Measurements from ENCODE around the gene KRT78. TPM values are rescaled to one million over a fixed set of nuclear protein-coding genes. Genes with fewer than 3 reads are reported as not detected.

The KRT78 gene
- total RNA-seq, 2 experiments from 2014 or later: not detected

DNA sequence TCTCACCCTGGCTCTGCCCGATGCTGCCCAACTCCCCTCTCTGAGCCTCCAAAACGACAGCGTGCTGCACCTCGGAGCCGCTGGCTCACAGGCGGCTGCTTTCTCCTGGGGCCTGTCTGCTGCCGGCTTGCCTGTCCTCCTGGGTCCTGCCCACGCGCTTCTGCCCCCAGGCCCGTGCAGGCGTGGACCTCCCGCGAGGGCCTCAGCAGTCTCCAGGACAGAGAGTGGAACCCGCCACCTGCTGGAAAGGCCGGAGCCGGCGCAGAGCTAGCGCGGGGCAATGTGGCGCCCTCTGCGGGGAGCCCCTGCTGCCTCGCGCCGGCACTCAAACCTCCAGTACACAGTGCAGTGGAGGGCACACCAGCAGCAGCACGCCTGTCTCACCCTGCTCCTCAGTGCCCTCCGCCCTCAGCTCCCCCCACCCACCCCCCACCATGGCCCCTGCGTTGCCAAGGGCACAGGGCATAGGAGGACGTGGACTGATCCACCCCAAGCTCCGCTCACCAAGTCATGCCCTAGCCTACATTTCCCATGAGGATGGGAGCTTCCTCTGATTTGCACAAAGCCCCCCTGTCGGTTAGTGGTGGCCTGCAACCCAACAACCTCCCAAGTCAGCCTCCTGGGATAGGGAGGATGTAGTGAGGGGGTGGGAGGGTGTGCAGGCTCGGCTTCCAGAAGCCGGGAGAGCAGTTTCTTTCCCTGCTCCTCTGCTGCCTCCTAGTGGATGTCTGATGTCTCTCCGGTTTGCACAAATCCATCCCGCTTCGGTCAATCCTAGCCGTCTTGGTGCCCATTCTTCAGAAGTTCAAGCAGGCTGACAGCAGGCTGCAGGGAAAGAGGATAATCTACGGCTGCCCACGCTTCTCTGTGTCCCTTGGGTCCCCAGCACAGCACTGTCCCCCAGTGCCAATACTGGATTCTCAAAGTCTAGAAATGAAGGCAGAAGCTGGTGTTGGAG, 30.9 kb upstream of the KRT78 start:
- peak; percentile 70 for DNase-seq (ENCODE audit: low spot score)
- ChIA-PET CTCF (ENCODE audit: unreplicated experiment) (interaction anchor here (0.6 to 1.9 kb wide), 5 partner anchors 9 to 493 kb away, joined by 3 to 11 read pairs (median 6); no protein-coding TSS in a partner anchor), POLR2A (interaction anchor here (0.6 kb wide), 1 partner anchor 216 kb away, joined by 4 read pairs; no protein-coding TSS in a partner anchor)
- H3K79me2 ChIP-seq (ENCODE audit: insufficient read depth, low read depth, low read length): no peaks in the 10 kb centered on the region
- H3K4me1 ChIP-seq (ENCODE audit: insufficient read depth, low read length, poor library complexity, severe bottlenecking): peaks cover 3% of the 10 kb centered on the region
- H3K36me3 ChIP-seq (ENCODE audit: insufficient read depth, low read length): no peaks in the 10 kb centered on the region
- H2AFZ ChIP-seq (ENCODE audit: low read length): no peak overlapping the region
- H3K4me2 ChIP-seq (ENCODE audit: low read length): peak overlapping the region; percentile 31; the same call in 1 of the 2 replicates
- intact Hi-C loops (cut with micrococcal nuclease; ENCODE audit: unreplicated experiment): loop anchor here (1.0 to 5.0 kb wide), 2 partner anchors 187 to 507 kb away; no protein-coding TSS in a partner anchor
- TF ChIP-seq CTCF (conservative IDR thresholded peaks at IDR 0.05; ENCODE audit: low read length) (peak; percentile 85), EZH2phosphoT487 (IDR thresholded peaks at IDR 0.05; ENCODE audit: borderline replicate concordance, low read depth, low read length) (no peak)
- H3K4me3 ChIP-seq (ENCODE audit: low read depth, low read length, poor library complexity, severe bottlenecking): no peak overlapping the region
- H3K27ac ChIP-seq (ENCODE audit: low read depth, low read length, poor library complexity, severe bottlenecking): no peak overlapping the region
- H3K9me3 ChIP-seq (ENCODE audit: low read length): no peaks in the 10 kb centered on the region
- H4K20me1 ChIP-seq (ENCODE audit: insufficient read depth, low read length): no peaks in the 10 kb centered on the region
- BruUV-seq (replicated peaks): no TSS peak
- no peaks in the 10 kb centered on the region for H3K9me2 ChIP-seq (ENCODE audit: insufficient read depth, low read length)

- CTCF ChIA-PET (ENCODE audit: unreplicated experiment): interaction anchor here (0.6 to 1.9 kb wide), 6 partner anchors 8 to 244 kb away, joined by 3 to 11 read pairs (median 4); no protein-coding TSS in a partner anchor
Observed at GRCh38 chr12:52878507-52879393, 30.0 kb upstream of the KRT78 start.

More at GRCh38 chr12:52878507-52879393, 30.0 kb upstream of the KRT78 start:
- no peaks in the 10 kb centered on the region for H4K20me1 ChIP-seq (ENCODE audit: insufficient read depth, low read length)
- H3K9me2 ChIP-seq (ENCODE audit: insufficient read depth, low read length): no peaks in the 10 kb centered on the region
- H3K27ac ChIP-seq (ENCODE audit: low read depth, low read length, poor library complexity, severe bottlenecking): no peak overlapping the region
- BruUV-seq (replicated peaks): no TSS peak
- POLR2A ChIA-PET: interaction anchor here (0.5 to 1.2 kb wide), 3 partner anchors 101 to 1100 kb away, joined by 4 to 5 read pairs (median 4); no protein-coding TSS in a partner anchor
- no peaks in the 10 kb centered on the region for H3K36me3 ChIP-seq (ENCODE audit: insufficient read depth, low read length)
- H3K9me3 ChIP-seq (ENCODE audit: low read length): no peaks in the 10 kb centered on the region
- peaks cover 3% of the 10 kb centered on the region for H3K4me1 ChIP-seq (ENCODE audit: insufficient read depth, low read length, poor library complexity, severe bottlenecking)
- no peak for DNase-seq (ENCODE audit: low spot score)
- no peak overlapping the region for H3K4me3 ChIP-seq (ENCODE audit: low read depth, low read length, poor library complexity, severe bottlenecking)
- no peak for TF ChIP-seq CTCF (conservative IDR thresholded peaks at IDR 0.05; ENCODE audit: low read length)
- TF ChIP-seq EZH2phosphoT487 (IDR thresholded peaks at IDR 0.05; ENCODE audit: borderline replicate concordance, low read depth, low read length): no peak
- intact Hi-C loops (cut with micrococcal nuclease; ENCODE audit: unreplicated experiment): loop anchor here (1.0 kb wide), 1 partner anchor 186 kb away; no protein-coding TSS in a partner anchor
- no peak overlapping the region for H2AFZ ChIP-seq (ENCODE audit: low read length)
- H3K4me2 ChIP-seq (ENCODE audit: low read length): no peak overlapping the region
- no peaks in the 10 kb centered on the region for H3K79me2 ChIP-seq (ENCODE audit: insufficient read depth, low read depth, low read length)
